Measurements from ENCODE around the gene TTC39C. TPM values are rescaled to one million over a fixed set of nuclear protein-coding genes. Genes with fewer than 3 reads are reported as not detected.

TTC39C gene
- total and polyA plus RNA-seq, 2 of the 8 experiments (the other 6 are each of a cell fraction or from before 2014, with no cell fraction given), result 8.1 to 79.1 TPM

DNA sequence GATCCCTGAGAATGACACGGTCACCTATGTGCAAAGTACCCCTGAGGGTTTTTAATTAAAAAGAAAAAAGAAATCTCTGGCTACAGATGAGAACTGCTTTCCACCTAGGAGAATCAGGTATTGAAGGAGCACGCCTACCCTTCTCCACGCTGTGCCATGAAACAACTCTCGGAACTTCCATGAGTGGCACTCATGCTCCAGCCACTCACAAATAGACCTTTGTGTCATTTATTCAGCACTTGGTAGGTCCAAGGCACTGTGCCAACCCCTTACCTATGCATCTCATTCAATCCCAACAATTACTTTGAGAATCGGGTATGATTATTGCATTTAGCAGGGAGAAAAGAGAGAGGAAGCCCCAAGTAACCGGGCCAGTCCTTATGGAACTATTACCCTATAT, 44.9 kb upstream of the TTC39C start:
- H3K4me2 ChIP-seq (ENCODE audit: insufficient read depth in 1 of 2, low read depth in 2 of 2, low read length in 2 of 2), result no peak overlapping the region
- no peak overlapping the region for H2BK20ac ChIP-seq (ENCODE audit: low read length)
- WGBS, 2 experiments (ENCODE audit: extremely low coverage in 1 of 2, insufficient coverage in 1 of 2, insufficient read length in 1 of 2, insufficient replicate concordance in 2 of 2, low coverage in 1 of 2, low lambda C conversion rate in 2 of 2, missing lambda C conversion rate in 1 of 2), result 85% methylated on average over 6 of the region's 6 CpGs; no CpG with 5 or more reads in 1 of the 2 experiments
- H2BK15ac ChIP-seq (ENCODE audit: low read length), result no peak overlapping the region
- no peak overlapping the region for H3K4ac ChIP-seq (replicated peaks; ENCODE audit: insufficient read length, low read depth, low read length)
- 0 out of 7 replicates have a peak, but pooled peaks cover 0 to 2% (median 0%) of the 10 kb centered on the region in 4 experiments for H3K4me1 ChIP-seq (replicated peaks in 1 of 4; ENCODE audit: control insufficient read depth in 3 of 4, insufficient read depth in 4 of 4, low read length in 3 of 4)
- H4K91ac ChIP-seq (replicated peaks; ENCODE audit: insufficient read length, low read length), result no peak overlapping the region
- no peak overlapping the region for H3K56ac ChIP-seq (replicated peaks; ENCODE audit: insufficient read length, low read depth, low read length)
- H3K9ac ChIP-seq (replicated peaks in 1 of 4; ENCODE audit: extremely low read depth in 1 of 4, low read depth in 3 of 4, low read length in 3 of 4), result no peak overlapping the region
- no peaks in the 10 kb centered on the region for H3K79me1 ChIP-seq (ENCODE audit: low read depth, low read length)
- H3K4me3 ChIP-seq (ENCODE audit: extremely low read depth in 1 of 4, insufficient read depth in 2 of 4, low read depth in 3 of 4, low read length in 4 of 4), result no peak overlapping the region
- FAIRE-seq, result no peak
- H3K9me3 ChIP-seq (ENCODE audit: insufficient read depth in 2 of 2, low read depth in 1 of 2, low read length in 1 of 2), result no peaks in the 10 kb centered on the region
- no peak overlapping the region for H2AK5ac ChIP-seq (ENCODE audit: low read depth, low read length)
- no peaks in the 10 kb centered on the region for H3K27me3 ChIP-seq (replicated peaks in 1 of 4; ENCODE audit: control insufficient read depth in 3 of 4, extremely low read depth in 1 of 4, insufficient read depth in 3 of 4, low read length in 3 of 4)
- 0 out of 2 replicates have a peak overlapping the region, but pooled peaks have one; percentile 11 for H2AFZ ChIP-seq (ENCODE audit: low read length)
- no peak overlapping the region for H4K5ac ChIP-seq (ENCODE audit: insufficient read length, low read depth, low read length)
- H2BK120ac ChIP-seq (replicated peaks; ENCODE audit: low read depth, low read length), result no peak overlapping the region
- H3K18ac ChIP-seq (ENCODE audit: extremely low read depth, low read length), result peak overlapping the region; percentile 19; the same call in 1 of the 2 replicates
- ChIA-PET CTCF (ENCODE audit: partially characterized antibody) (interaction anchor here (1.3 kb wide), 1 partner anchor 11 kb away, joined by 3 read pairs; no protein-coding TSS in a partner anchor), POLR2A (ENCODE audit: partially characterized antibody) (no interaction called here)
- H3K79me2 ChIP-seq (ENCODE audit: control insufficient read depth in 1 of 2, insufficient read depth in 2 of 2, low read length in 2 of 2), result no peaks in the 10 kb centered on the region
- H2BK5ac ChIP-seq (ENCODE audit: low read depth, low read length), result 0 out of 2 replicates have a peak overlapping the region, but pooled peaks have one; percentile 42
- H4K20me1 ChIP-seq (replicated peaks in 1 of 2; ENCODE audit: control insufficient read depth in 1 of 2, insufficient read depth in 2 of 2, low read length in 2 of 2), result no peaks in the 10 kb centered on the region
- no peak overlapping the region for H3K27ac ChIP-seq (ENCODE audit: low read depth, low read length)
- H3K23me2 ChIP-seq (ENCODE audit: low read depth, low read length), result no peaks in the 10 kb centered on the region
- H3K14ac ChIP-seq (ENCODE audit: insufficient read length), result no peak overlapping the region
- no peaks in the 10 kb centered on the region for H3K36me3 ChIP-seq (ENCODE audit: control insufficient read depth in 2 of 4, insufficient read depth in 4 of 4, low read length in 3 of 4)
- H3K23ac ChIP-seq (ENCODE audit: insufficient read length), result no peak overlapping the region
- DNase-seq (ENCODE audit: low read depth in 1 of 2, low spot score in 2 of 2), result no peak
- peak overlapping the region; percentile 28; the same call in 1 of the 2 replicates for H2BK12ac ChIP-seq (ENCODE audit: low read depth, low read length)
- H4K8ac ChIP-seq (ENCODE audit: extremely low read depth, insufficient read depth, low read length), result no peak overlapping the region
- TF ChIP-seq ASH2L (IDR thresholded peaks at IDR 0.05; ENCODE audit: low read length) (no peak), TBP (IDR thresholded peaks at IDR 0.05; ENCODE audit: low read depth, low read length) (no peak), SIRT6 (IDR thresholded peaks at IDR 0.05; ENCODE audit: low read length) (no peak), FOSL1 (IDR thresholded peaks at IDR 0.05; ENCODE audit: insufficient read depth, low read depth, low read length) (no peak), POLR2AphosphoS5 (IDR thresholded peaks at IDR 0.05; ENCODE audit: low read depth, low read length) (no peak), SP2 (IDR thresholded peaks at IDR 0.05; ENCODE audit: low read length) (no peak), SAP30 (IDR thresholded peaks at IDR 0.05; ENCODE audit: insufficient read depth, insufficient replicate concordance, low read length) (no peak), BACH1 (IDR thresholded peaks at IDR 0.05; ENCODE audit: low read length) (no peak), GTF2F1 (IDR thresholded peaks at IDR 0.05; ENCODE audit: borderline replicate concordance, low read depth, low read length) (no peak), RBBP5 (IDR thresholded peaks at IDR 0.05; ENCODE audit: borderline replicate concordance, low read depth, low read length) (no peak)
- TF ChIP-seq, protein P1, sequence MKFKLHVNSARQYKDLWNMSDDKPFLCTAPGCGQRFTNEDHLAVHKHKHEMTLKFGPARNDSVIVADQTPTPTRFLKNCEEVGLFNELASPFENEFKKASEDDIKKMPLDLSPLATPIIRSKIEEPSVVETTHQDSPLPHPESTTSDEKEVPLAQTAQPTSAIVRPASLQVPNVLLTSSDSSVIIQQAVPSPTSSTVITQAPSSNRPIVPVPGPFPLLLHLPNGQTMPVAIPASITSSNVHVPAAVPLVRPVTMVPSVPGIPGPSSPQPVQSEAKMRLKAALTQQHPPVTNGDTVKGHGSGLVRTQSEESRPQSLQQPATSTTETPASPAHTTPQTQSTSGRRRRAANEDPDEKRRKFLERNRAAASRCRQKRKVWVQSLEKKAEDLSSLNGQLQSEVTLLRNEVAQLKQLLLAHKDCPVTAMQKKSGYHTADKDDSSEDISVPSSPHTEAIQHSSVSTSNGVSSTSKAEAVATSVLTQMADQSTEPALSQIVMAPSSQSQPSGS (IDR thresholded peaks at IDR 0.05; ENCODE audit: low read length), result no peak
- TF ChIP-seq, protein P2, sequence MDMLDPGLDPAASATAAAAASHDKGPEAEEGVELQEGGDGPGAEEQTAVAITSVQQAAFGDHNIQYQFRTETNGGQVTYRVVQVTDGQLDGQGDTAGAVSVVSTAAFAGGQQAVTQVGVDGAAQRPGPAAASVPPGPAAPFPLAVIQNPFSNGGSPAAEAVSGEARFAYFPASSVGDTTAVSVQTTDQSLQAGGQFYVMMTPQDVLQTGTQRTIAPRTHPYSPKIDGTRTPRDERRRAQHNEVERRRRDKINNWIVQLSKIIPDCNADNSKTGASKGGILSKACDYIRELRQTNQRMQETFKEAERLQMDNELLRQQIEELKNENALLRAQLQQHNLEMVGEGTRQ (IDR thresholded peaks at IDR 0.05; ENCODE audit: low read length), result no peak

All from H1 (cell line).